DOHH2 (cell line): ENCODE data around the gene CHKB.

Experiments
- H3F3A ChIP-seq: fragments of 200-600 bp; sonication (generic), shearing (Covaris generic); 2 replicates; pipeline ENCODE4 v1.6.0; 2016; ENCODE audit warnings: antibody characterized with exemption, mild to moderate bottlenecking; ENCODE audit not compliant: control insufficient read depth, insufficient read depth
- H3K27ac ChIP-seq: fragments of 200-600 bp; sonication (generic); 2 replicates; pipeline ENCODE4 v1.5.1; 2014; ENCODE audit warnings: low read depth, mild to moderate bottlenecking, low read length, moderate library complexity
- H3K27me3 ChIP-seq: fragments of 200-600 bp; sonication (generic); 2 replicates; pipeline ENCODE4 v1.6.1; 2014; ENCODE audit warnings: mild to moderate bottlenecking, low read length, mixed read lengths; ENCODE audit not compliant: control insufficient read depth
- H3K36me3 ChIP-seq: fragments of 200-600 bp; sonication (generic); 2 replicates; pipeline ENCODE4 v1.6.1; 2014; ENCODE audit warnings: mild to moderate bottlenecking, low read length, moderate library complexity, mixed read lengths; ENCODE audit not compliant: control insufficient read depth
- H3K4me1 ChIP-seq: fragments of 200-600 bp; sonication (generic); 2 replicates; pipeline ENCODE4 v1.6.1; 2014; ENCODE audit warnings: mild to moderate bottlenecking, low read length, mixed read lengths; ENCODE audit not compliant: control insufficient read depth
- H3K4me2 ChIP-seq: fragments of 200-600 bp; sonication (generic); 2 replicates; pipeline ENCODE4 v1.6.0; 2014; ENCODE audit warnings: mild to moderate bottlenecking, low read length, moderate library complexity
- H3K4me3 ChIP-seq: fragments of 200-600 bp; sonication (generic); 2 replicates; pipeline ENCODE4 v1.5.1; 2014; ENCODE audit warnings: mild to moderate bottlenecking, low read length, mixed read lengths
- H3K79me2 ChIP-seq: fragments of 200-600 bp; sonication (generic); 2 replicates; pipeline ENCODE4 v1.6.1; 2014; ENCODE audit warnings: mild to moderate bottlenecking, low read length, mixed read lengths; ENCODE audit not compliant: control insufficient read depth
- H3K9me2 ChIP-seq: fragments of 200-600 bp; sonication (generic); replicated peaks from 2 replicates; pipeline ENCODE4 v1.6.1; 2014; ENCODE audit warnings: mild to moderate bottlenecking, low read length, mixed read lengths; ENCODE audit not compliant: control insufficient read depth
- H3K9me3 ChIP-seq: fragments of 200-600 bp; sonication (generic); 2 replicates; pipeline ENCODE4 v1.6.1; 2014; ENCODE audit warnings: antibody characterized with exemption, low read length, mixed read lengths; ENCODE audit not compliant: control insufficient read depth, insufficient read depth
- H4K20me1 ChIP-seq: fragments of 200-600 bp; sonication (generic); 2 replicates; pipeline ENCODE4 v1.6.0; 2014; ENCODE audit warnings: low read depth, mild to moderate bottlenecking, antibody characterized with exemption, low read length, moderate library complexity; ENCODE audit not compliant: control insufficient read depth, insufficient read depth
- EZH2phosphoT487 ChIP-seq: fragments of 200-600 bp; sonication (generic); IDR thresholded peaks from 2 replicates; pipeline ENCODE4 v1.6.1; 2017; ENCODE audit warnings: borderline replicate concordance, mild to moderate bottlenecking, antibody characterized with exemption, low read length, moderate library complexity, mixed read lengths
- TF ChIP-seq, protein P1 (sequence below): fragments of 200-600 bp; sonication (generic); IDR thresholded peaks from one replicate; pipeline ENCODE4 v1.5.1; 2014; ENCODE audit warnings: antibody characterized with exemption, mild to moderate bottlenecking, low read depth, low read length; ENCODE audit not compliant: poor library complexity, severe bottlenecking

Gene CHKB

DNA sequence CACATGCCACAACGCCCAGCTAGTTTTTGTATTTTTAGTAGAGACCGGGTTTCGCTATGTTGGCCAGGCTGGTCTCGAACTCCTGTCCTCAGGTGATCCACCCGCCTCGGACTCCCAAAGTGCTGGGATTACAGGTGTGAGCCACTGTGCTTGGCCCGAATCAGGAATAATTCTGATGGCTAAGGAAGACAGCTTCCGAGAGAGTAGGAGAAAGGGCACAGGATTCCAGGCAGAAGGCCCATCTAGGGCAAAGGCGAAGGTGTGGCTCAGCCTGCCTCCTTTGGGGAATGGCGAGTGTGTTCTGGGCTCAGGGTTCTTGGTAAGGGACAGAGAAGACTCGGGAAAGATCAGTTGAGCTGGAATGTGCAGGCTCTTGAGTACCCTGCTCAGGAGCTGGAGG lies 18.4 kb downstream of the CHKB start:
- no peak overlapping the region for H3K4me3 ChIP-seq
- peaks cover 2% of the 10 kb centered on the region; the same call in 1 of the 2 replicates for H3F3A ChIP-seq
- H3K79me2 ChIP-seq, result no peaks in the 10 kb centered on the region
- H3K27ac ChIP-seq, result no peak overlapping the region
- peaks cover 14% of the 10 kb centered on the region for H3K36me3 ChIP-seq
- no peaks in the 10 kb centered on the region for H4K20me1 ChIP-seq
- no peaks in the 10 kb centered on the region for H3K9me3 ChIP-seq
- no peak overlapping the region for H3K4me2 ChIP-seq
- peaks cover 8% of the 10 kb centered on the region for H3K4me1 ChIP-seq
- TF ChIP-seq EZH2phosphoT487, result no peak
- TF ChIP-seq, protein P1, sequence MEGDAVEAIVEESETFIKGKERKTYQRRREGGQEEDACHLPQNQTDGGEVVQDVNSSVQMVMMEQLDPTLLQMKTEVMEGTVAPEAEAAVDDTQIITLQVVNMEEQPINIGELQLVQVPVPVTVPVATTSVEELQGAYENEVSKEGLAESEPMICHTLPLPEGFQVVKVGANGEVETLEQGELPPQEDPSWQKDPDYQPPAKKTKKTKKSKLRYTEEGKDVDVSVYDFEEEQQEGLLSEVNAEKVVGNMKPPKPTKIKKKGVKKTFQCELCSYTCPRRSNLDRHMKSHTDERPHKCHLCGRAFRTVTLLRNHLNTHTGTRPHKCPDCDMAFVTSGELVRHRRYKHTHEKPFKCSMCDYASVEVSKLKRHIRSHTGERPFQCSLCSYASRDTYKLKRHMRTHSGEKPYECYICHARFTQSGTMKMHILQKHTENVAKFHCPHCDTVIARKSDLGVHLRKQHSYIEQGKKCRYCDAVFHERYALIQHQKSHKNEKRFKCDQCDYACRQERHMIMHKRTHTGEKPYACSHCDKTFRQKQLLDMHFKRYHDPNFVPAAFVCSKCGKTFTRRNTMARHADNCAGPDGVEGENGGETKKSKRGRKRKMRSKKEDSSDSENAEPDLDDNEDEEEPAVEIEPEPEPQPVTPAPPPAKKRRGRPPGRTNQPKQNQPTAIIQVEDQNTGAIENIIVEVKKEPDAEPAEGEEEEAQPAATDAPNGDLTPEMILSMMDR, result no peak
- H3K9me2 ChIP-seq, result no peaks in the 10 kb centered on the region
- H3K27me3 ChIP-seq, result peaks cover 18% of the 10 kb centered on the region

- Histone ChIP-seq H3F3A (peaks cover 2% of the 10 kb centered on the region; the same call in 1 of the 2 replicates), H3K4me3 (peak overlapping the region; percentile 87), H3K27me3 (peaks cover 18% of the 10 kb centered on the region), H3K36me3 (peaks cover 8% of the 10 kb centered on the region), H3K4me2 (peak overlapping the region; percentile 100), H3K9me3 (no peaks in the 10 kb centered on the region), H4K20me1 (no peaks in the 10 kb centered on the region), H3K27ac (no peak overlapping the region), H3K79me2 (no peaks in the 10 kb centered on the region), H3K4me1 (peaks cover 8% of the 10 kb centered on the region), H3K9me2 (no peaks in the 10 kb centered on the region)
- TF ChIP-seq, protein P1, result no peak
- TF ChIP-seq EZH2phosphoT487, result 0 out of 2 replicates have a peak, but pooled peaks have one; percentile 31
Measured at GRCh38 chr22:50563413-50564160, 19.1 kb downstream of the CHKB start.

DNA sequence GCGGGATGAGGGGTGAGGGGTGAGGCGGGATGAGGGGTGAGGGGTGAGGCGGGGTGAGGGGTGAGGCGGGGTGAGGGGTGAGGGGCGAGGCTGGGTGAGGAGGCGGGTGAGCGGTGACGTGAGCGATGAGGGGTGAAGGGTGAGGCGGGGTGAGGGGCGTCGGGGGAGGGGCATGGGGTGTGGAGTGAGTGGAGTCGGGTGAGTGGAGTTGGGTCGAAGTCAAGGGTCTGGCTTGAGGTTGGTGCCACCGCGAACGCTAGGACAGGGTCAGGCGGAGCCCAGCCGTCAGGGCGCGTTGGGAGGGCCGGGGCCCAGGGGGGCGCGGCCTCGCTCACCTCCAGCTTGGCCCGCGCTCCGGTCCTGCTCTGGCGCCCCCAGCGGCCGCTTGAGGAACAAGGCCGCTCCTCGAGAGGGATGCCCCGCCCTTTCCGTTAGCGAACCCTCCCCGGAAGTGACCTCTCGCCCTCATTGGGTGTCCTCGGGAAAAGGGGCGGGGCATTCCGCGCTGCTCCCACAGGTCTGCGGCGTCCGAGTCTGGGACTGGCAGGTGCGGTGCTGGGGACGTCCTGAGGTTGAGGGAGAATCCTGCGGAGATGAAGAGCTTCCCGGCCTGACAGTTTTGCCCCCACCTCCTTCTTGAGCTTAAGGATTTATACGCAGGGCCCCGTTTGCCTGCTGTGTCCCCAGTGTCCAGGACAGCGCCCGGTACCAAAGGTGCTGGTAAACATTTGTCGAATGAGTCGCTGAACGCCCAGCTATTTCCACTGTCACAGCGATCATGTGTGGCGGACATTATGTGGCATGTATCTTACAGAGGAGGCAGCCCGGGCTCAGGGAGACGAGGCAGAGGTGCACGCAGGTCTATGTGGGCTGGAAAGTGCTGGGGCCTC lies 19.9 kb downstream of the CHKB start, which contains the start of gene SYCE3:
Gene SYCE3, minus strand, starts transcription at position 397 of the 890 bp plus-strand sequence. CDS start 6,514 bp downstream, outside the sequence.
- no peaks in the 10 kb centered on the region; the same call in 1 of the 2 replicates for H3F3A ChIP-seq

More for the DNA sequence above, 19.9 kb downstream of the CHKB start, which contains the start of gene SYCE3:
- Histone ChIP-seq H3K79me2 (no peaks in the 10 kb centered on the region), H3K9me3 (no peaks in the 10 kb centered on the region), H3K9me2 (no peaks in the 10 kb centered on the region), H3K27me3 (peaks cover 18% of the 10 kb centered on the region), H4K20me1 (no peaks in the 10 kb centered on the region), H3K4me2 (peak within 1 kb of the TSS; percentile 100), H3K36me3 (peaks cover 3% of the 10 kb centered on the region), H3K4me3 (peak within 1 kb of the TSS; percentile 87), H3K4me1 (peaks cover 8% of the 10 kb centered on the region), H3K27ac (no peak within 1 kb of the TSS)
- TF ChIP-seq EZH2phosphoT487, result no peak
- TF ChIP-seq, protein P1, result peak; percentile 85
